ENCODE measurements around the gene MAK.
"Not testable (repeated sequence)": the region's sequence is repeated elsewhere in the genome, so short reads cannot be mapped to it uniquely, and the experiment has no call there.

Gene MAK

DNA sequence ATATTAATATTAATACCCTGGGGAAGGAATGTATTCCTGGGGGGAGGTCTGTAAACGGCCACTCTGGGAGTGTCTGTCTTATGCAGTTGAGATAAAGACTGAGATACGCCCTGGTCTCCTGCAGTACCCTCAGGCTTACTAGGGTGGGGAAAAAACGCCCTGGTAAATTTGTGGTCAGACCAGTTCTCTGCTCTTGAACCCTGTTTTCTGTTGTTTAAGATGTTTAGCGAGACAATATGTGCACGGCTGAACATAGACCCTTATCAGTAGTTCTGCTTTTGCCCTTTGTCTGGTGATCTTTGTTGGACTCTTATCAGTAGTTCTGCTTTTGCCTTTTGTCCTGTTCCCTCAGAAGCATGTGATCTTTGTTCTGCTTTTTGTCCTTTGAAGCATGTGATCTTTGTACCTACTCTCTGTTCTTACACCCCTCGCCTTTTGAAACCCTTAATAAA is 15.5 kb upstream of the MAK start:
- peak; percentile 2 for DNase-seq

DNA sequence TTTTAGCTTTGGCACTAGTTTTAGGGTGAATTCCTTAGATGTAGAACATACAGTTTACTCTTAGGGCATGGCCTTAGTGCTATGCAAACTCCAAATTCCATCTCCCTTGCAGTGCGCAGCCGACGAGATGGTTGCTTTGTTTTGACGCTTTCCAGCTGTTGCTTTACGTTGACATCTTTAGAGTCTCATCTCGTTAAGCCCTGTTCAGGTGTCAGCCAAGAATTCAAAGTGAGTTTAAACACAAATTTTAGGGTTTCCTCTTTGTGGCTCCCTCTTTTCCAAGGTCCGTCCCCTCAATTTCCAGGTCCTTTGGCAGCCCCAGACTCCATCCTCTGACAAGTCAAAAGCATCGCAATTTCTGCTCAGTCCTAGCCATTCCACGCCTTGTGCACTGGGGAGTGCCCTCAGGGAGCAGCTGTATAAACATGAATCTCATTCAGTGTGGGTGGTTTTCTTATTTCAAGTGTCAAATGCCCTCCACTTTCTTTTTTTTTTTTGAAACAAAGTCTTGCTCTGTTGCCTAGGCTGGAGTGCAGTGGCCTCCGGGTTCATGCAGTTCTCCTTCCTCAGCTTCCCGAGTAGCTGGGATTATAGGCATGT is 14.1 kb upstream of the MAK start:
- no peak for DNase-seq

DNA sequence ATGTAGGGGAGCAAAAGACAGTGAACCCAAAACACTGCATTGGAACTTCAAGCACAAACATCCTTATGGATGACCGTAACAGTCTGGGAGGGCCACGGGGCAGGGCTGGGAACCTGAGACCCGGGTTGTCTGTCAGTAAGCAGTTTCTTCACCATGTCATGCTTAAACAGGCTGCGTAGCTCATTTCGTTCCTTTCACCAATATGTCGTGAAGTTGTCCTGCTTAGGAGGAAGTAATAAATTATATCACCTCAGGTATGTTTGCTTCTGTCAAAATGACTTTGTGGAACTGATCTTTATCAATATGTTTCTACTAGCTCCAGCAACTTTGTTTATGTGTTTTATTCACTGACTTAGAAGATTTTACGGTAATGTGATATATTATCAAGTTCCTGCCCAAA is 12.4 kb upstream of the MAK start:
- DNase-seq, result no peak

DNA sequence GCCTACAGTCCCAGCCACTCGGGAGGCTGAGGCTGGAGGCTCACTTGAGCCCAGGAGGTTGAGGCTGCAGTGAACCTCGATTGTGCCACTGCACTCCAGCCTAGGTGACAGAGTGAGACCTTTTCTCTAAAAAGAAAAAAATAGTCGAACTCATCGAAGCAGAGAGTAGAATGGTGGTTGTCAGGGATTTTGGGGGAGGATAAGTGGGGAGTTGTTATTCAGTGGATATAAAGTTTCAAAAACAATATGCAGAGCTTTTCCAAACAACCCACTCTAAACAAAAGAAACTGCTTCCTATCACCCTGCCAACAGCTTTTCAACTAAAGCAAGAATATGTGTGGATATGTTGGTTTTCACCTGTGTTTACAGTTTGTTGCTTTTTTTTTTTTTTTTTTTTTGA is 11.6 kb upstream of the MAK start:
- DNase-seq, result no peak

DNA sequence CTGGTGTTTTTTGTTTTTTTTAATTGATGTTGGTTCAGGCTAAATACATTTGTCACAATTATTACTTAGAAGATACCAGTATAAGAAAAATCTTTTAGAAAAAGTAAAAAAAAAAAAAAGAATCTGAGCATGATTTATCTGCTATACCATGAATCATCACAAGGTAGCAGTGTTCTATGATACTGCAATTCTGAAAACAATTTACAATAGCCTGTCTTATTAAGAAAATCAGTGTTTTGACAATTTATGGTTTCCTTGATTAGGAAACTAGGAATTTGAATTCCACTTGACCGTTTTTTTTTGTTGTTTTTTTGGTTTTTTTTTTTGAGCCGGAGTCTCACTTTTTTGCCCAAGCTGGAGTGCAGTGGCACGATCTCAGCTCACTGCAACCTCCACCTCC is 9.3 kb upstream of the MAK start:
- DNase-seq, result peak; percentile 12

DNA sequence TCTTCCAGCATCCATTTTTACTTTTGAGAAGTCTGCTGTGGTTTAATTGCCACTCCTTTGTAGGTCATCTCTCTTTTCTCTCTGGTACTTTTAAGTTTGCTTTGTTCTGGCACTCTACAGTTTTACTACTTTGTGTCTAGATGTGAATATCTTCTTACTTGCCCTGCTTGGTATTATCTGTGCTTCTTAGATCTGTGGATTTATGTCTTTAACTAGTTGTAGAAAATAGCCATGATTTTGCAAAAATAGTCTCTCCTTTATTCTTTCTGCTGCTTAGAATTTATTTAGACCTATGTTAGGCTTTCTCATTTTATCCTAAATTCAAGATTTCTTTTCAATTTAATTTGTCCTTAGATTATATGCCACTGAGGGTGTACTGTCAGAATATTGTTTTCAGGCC is 5.2 kb upstream of the MAK start:
- no peak for DNase-seq

DNA sequence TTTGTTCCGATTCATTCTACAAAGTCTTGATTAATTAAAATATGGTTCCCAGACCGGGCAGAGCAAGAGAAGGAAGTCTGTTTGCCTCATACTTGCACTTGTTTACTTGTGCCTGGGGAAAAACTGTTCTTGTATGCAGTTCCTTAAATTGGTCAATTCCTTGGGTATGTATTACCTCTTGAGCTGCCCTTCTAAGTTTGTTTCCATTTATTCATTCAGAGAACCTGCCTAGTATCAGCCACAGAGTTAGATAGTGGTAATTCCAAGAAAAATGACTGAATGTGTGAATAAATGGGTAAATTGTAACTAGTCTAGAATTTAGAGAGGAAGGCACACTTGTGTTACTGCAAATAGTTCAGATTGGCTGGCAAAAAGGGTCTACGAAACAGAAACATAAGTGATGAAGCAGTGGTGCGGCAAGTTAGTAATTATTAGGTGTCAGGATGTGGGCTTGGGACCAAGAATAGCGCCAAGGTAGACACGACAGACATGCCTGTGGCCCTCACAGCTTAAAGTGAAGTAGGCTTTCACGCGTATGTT is 525 bp upstream of the MAK start:
- no peak for DNase-seq

DNA sequence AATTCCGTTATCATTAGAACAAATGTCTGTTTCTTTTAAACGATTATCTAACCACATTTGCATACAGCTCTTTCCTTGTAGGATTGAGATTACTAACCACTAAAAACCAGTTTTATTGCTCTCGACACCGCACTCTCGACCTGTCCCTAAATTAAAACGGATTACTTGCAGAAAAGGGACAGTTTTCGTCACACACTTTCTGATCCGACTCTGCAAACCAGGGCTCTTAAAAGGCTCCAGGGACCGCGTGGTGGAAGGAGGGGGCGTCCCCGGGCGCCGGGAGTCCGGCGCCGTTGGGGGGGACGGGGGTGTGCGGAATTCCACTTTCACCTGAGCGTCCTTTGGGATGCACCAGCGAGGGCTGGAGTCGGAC is 731 bp downstream of the MAK start:
- DNase-seq, result no peak

DNA sequence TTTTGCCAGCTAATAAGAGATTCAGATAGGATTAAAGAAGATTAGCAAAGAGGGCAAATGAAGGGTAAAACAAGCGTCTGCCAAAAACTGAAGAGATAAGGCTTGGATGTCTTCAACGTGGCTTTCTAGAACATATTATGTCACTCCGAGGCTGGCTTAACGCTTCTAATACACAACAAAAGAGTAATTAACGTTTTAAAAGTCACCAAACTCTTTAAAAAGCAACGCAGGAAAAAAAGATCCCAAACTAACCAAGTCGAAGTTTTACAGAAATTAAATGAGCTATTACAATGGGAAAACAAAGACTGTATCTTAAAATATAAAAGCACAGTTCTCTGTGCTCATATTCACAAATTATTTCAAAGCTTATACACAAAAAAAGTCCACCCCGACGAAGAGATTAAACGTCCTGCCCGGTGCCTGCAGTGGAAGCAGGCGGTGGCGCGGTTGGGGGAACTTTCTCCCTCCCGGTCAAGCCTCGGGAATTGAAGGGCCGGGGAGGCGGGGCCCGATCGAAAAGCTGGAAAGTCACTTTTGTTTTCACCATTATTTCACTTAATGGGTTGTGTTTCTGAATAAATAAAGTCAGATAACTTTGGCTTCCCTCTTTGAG is 1.2 kb downstream of the MAK start:
- DNase-seq, result peak; percentile 23

DNA sequence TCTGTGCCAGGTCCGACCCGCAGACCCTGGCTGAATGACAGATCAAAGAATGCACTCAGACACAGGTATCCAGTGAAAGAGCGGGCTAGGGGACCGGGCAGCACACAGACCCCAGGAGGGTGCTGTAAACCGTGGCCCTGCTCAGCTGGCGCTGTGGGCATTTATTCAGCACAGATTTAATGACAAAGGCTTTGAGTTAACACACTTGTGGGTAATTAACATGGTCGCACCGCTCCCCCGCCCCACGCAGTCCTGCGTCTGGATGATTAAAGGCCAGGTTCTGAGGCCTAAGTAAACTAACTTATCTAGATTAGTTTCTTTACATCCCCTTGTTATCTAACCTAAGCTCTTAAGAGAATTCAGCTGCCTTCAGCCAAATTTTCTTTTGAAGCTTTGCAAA is 3.5 kb downstream of the MAK start:
- no peak for DNase-seq

DNA sequence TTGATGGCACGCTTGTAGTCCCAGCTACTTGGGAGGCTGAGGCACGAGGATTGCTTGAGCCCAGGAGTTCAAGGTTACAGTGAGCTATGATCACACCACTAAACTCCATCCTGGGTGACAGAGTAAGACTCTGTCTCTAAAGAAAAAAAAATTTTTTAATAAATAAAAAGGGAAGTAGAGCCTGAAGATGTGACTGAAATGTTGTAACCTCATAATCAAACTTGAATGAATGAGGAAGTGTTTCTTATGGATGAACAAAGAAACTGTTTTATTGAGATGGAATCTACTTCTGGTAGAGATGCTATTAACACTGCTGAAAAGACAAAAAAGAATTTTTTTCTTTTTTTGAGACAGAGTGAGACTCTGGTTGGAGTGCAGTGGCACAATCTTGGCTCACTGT is 6.7 kb downstream of the MAK start:
- DNase-seq, result peak; percentile 53

DNA sequence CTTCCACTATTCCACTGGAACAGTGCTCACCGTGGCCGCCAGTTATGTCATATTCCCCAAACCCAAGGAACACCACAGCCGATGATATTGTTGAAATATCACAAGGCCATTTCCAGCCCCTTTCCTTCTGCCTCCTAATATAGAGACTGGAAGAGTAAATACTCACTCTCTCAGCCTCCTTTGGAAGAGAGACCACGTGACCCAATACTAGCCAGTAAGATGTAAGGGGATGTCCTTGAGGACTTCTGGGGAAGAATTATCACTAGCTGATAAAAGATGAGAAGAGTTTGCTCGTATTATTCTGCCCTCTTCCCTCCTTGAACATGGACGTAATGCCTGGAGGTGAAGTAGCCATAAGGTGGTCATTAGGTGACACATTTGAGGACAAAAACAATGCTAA is 13.5 kb downstream of the MAK start:
- DNase-seq, result no peak

DNA sequence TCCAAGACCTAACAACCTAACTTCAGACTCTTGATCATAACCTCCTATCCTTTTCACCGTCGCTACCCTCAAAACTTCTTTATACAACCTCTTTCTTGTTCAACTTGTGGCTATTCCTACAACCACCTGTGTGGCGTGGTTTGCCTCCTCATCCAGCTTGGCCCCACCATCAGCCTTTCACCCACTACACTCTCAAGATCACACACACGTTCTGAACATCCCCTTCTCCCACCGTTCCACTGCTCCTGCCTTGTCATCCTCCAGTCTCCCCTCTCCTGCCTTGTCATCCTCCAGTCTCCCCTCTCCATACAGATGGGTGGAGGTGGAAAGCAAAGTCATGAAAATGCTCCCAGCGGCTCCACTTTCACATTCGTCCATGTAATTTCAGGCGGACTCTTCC is 14.0 kb downstream of the MAK start:
- DNase-seq, result no peak

DNA sequence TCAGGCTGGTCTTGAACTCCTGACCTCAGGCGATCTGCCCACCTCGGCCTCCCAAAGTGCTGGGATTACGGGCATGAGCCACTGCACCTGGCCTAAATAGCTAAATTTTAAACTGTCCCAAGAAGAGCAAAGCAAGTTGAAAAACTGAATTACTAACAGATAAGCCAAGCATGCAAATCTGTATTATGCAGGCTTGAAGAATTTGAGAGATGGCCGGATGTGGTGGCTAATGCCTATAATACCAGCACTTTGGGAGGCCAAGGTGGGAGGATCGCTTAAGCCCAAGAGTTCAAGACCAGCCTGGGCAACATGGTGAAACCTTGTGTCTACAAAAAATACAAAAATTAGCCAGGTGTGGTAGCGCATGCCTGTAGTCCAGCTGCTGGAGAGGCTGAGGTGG is 24.2 kb downstream of the MAK start:
- DNase-seq, result not testable (repeated sequence)

DNA sequence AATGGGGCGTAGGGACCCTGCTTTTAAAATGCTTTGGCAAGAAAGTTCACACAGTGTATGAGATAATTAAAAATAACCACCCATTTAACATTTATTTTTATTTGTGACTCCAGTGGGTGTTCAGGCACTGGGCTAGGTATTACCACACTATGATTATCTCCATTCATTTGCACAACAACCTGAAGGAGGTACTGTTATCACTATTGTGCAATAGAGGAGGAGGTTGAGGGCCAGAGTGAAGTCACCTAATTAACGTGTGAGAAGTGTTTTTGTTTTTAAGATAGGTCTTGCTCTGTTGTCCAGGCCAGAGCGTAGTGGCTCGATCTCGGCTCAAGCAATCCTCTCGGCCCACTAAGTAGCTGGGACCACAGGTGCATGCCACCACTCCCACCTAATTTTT is 29.2 kb downstream of the MAK start:
- no peak for DNase-seq

DNA sequence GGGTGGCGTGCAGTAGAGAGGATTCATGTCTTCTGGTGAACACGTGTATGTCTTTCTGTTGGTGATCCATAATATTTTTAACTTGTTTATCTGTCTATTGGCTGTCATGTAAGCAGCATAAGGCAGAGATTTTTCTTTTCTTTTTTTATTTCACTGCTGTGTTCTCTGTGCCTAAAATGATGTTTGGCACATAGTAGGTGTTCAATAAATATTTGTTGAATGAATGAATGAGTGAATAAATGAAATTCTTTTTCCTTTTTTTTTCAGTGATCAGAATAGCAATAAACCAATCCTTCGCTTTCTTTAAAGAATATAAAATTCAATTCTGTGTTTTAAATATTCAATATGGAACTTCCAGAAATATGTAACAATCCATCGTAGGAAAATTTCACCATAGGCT is 30.0 kb downstream of the MAK start:
- DNase-seq, result no peak

DNA sequence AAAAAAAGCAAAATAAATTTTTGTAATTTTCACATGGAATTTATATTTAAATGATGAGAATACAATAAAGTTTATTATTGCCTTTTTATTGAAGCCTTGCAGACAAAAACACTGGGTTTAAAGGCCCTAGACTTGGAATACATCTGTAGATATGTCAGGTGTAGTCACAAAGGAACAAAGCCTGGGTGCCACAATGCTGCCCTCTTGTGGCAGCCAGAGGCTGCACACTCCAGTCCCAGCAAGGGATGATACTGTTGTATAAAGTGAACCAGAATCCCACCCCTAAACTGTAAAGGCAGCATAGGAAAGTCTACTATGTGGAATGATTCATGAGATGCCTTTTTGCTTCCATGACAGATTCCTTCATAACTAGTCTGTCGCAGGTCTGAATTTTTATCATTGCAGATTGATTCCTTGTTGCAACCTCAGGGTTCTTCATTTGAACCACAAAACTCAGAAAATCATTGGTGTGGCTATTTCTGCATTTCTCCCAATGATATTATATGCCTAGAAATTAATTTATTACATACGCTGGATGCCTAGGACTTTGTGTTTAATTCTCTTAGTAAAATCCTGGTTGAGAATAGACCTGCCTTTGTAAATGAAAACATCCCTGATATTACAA is 37.0 kb downstream of the MAK start:
- DNase-seq, result peak; percentile 65

DNA sequence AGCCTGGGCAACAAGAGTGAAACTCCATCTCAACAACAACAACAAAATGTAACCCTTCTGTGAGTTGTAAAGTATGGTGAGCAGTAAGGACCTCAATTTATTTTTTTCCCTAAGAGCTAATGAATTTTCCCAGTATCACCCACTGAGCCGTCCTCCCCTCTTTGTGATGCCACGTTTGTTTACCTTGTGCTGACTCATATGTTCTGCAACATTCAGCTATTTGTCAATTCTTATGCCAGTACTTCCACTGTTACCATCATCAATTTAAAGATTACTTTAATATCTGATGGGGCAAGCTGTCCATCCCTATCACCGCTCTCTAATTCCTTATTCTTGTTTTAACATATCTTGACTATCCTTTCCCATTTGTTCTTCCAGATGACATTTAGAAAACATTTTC is 37.5 kb downstream of the MAK start:
- DNase-seq, result no peak

DNA sequence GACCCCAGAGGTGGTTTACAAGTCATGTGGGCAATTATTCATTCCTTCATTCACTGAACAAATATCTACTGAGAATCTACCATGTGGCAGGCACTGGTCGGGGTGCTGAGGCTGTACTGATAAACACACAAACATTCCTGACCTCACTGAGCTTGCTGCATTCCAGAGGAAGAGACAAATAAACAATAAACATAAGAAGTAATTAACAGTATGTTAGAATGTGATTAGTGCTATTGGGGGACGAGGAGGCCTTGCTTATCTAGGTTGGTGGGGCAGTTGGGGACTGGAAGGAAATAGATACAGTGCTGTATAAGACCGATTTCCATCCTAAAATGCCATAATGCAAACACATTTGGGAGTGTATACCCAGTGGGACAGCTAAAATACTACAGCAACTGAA is 44.1 kb downstream of the MAK start:
- no peak for DNase-seq

DNA sequence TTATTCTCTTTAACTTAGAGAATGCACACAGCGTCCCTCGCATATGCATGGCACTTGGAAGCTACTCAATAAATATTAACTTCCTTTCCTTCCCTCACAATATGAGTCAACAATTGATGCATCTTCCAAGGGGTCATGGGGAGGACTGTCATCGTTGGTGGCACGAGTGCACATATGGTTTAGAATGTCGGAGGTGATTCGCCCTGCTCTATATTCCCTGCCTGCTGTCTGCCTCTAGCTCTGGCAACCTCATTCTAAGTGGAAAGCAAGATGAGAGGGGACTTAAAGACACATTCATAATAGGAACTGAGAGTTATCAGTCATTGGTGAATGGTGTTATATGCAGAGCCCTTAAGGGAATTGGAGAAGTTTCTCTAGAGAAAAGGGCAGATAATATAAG is 44.6 kb downstream of the MAK start:
- no peak for DNase-seq

DNA sequence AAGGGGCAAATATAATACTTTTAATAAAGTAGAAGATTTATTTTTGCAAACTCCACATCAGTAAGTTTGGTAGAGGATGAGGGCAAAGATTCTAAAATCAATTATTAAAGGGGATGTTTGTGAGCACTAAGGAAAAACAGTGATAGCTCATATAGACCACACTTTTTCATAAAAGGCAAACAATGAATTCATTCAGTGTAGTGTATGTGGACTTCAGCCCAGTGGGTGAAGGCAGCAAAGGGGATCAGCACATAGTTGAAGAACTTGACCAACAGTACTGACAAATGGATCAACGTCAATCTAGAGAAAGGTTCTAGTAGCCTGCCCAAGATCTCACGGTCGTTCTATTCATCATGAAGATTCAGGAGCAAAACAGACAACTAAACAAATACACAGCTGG is 45.3 kb downstream of the MAK start:
- no peak for DNase-seq

DNA sequence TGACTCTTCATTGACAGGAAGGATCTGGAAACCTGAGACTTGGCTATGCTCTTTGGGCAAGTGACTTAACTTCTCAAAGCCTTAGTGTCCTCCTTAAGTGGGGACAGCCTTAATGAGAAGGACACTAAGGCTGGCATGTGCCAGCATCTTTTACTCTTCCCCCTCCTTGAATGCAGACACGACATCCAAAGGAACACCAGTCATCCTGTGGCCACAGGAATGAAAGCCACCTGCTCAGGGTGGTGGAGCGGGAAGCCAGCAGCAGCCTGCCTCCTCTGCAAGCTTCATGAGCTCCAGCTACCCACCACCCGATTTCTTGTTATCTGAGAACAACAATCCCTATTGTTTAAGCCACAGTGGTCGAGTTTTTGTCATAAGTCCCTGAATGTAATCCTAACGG is 46.2 kb downstream of the MAK start:
- DNase-seq, result no peak

DNA sequence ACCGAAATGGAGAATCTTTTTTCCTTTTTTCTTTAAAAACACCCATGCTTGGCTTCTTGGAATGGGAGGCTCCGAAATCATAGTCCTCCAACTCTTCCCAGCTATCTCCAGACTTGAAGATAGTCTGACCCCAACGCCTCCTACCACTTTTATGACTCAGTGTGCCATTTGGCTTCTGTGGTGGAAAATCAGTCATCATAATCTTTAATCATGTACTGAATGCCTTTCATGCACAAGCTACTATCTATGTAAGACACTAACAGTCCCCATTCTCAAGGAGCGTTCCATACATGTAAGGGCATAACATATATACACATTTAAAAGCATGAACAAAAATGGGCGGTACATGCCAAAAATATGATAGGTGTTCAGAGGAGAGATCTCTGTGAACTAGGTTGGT is 46.7 kb downstream of the MAK start:
- no peak for DNase-seq

DNA sequence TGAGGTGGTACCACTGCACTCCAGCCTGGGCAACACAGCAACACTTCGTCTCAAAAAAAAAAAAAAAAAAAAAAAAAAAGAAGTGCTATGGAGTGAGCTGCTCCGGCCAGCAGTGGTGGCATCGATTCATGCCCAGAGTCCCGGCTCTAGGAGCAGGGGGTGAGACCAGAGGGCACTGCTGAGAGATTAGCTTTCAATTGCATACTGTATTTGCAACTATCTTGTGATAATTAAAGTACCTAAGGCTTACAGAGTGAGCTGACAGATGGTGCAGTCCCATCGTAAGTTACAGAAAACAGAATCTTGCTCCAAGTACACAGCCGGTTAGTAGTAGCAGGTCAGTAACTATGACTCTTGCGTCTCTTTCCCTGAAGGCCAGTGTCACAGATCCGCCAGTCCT is 59.3 kb downstream of the MAK start:
- no peak for DNase-seq

DNA sequence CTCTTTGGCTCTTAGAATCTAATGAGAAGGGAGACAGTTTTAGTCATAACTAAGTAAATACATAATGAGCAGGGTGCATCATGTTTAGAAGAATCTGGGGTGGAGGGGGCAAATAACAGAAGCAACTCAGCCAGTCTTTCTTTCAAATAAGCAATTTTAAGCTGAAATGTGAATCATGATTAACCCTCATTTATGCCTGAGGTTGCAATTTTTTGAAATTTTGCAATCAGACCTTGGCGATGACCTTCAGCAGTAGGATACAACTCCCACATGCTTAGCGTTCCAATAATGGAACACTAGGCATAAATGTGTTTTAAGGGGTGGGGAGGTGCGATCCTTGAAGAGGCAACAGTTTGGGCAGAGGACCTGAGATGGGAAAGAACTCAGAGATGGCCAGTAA is 60.1 kb downstream of the MAK start:
- DNase-seq, result no peak

Measured in suppressor macrophage treated with lipopolysaccharide for 4 hours (primary cell).